Measurements from ENCODE around the gene GADD45G.
A peak's percentile ranks its signal among the peaks of the same experiment; 100 is the strongest.

GADD45G gene

DNA sequence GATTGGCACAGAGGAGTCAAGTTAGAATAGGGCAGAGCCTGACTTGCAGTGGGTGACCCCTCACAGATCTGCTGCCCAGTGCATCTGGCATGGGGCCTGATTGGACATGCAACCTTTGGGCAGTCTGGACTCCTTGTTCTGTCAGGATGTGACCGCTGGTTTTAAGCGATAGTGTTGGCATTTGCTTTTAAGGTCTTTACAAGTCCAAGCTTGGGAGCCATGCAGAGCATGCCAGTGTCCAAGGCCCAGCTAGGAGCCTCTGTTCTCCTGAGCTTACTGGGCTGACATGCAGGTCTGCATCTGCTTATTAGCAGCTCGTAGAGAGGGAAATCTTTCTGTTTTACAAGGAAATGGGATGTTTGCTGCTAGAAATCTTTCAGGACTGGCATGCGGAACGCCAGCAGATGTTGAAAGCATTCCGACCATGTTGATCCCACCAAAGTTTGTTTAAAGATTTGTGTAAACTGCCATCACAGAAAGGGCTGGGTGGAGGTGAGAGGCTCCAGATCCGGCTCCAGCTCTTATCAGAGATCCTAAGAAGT is 27.5 kb downstream of the GADD45G start:
- no peak for DNase-seq

DNA sequence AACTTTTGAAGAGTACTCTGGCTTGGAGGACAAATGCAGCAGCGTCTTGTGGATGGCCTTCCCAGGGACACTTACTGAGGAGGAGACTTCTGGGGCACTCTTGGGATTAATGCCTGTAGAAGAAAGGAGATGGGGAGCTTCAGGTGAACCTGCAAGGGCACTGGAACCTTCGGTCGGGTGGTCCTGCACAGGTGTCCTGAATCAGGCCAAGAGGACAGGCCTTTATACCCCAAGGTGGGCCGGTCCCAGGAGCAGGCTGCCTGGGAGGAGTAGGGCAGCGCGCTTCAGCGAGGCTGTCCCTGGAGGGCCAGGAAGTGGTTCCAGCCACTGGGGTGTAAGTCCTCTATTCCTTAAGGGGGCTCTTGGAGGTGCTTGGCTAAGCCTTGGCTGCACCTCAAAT is 27.9 kb downstream of the GADD45G start:
- no peak for DNase-seq

DNA sequence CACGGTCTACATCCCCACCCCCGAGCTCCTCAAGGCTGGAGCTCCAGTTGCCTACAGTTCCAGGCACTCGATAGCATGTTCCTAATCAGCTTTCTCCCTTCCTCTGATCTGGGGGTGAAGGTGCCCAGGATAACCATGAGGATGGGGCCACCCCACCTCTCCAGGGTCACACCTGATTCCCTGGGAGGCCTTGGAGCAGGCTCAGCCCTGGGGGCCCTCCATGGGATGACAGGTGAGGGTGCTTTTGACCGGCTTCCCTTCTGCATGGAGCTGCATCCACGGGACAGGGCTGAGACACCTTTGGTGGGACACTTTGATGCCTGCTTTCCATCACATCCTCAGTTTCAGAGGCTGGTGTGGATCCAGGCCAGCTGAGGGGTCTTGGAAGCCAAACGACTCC is 28.6 kb downstream of the GADD45G start:
- no peak for DNase-seq

DNA sequence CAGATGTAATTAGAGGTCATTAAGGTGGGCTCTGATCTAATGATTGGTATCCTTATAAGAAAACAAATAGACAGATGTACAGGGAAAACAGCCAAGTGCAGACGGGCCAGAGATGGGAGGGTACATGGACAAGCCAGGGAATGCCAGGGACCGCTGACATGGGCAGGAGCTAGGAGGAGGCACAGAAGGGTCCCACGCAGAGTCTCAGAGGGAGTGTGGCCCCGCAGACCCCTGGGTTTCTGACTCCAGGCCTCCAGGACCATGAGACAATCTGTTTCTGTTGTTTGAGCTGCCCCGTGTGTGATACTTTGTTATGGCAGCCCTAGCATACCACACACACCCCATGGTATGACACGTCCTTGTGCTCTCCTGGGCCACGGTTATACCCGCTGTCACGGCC is 29.1 kb downstream of the GADD45G start:
- no peak for DNase-seq

DNA sequence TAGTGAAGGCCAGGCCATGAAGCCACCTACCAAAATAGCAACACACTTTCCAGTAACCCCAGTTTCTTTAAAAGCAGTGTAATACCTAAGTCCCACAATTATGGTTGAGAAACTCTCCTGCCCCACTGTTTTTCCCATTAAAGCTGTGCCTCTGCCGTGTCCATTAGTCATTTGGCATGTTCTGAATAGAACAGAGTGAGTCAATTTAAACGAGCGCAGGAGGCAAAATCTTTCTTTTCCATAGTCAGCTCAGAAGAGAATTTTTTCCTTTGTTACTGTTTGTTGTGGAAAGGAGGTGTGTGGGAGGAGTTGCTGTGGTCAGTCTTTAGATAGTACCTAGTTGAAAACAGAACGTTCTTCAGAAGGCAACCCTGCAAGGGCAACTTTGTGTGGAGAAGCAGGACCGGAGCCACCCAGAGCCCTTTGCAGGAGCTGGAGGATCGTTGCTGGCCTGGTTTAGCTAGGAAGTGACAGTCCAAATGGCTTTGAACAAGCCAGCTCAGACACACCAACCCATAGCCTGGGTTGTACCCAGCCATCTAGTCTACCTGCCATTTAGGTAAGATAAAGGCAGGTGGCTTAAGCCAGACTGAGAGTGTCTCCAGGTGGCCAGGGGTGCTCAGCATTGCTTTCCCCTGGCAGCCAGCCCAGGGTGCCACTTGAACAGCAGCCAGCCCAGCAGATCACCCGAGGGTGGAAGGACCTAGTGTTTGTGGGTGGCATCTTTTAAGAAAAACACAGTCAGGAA is 30.4 kb downstream of the GADD45G start:
- DNase-seq, result no peak

DNA sequence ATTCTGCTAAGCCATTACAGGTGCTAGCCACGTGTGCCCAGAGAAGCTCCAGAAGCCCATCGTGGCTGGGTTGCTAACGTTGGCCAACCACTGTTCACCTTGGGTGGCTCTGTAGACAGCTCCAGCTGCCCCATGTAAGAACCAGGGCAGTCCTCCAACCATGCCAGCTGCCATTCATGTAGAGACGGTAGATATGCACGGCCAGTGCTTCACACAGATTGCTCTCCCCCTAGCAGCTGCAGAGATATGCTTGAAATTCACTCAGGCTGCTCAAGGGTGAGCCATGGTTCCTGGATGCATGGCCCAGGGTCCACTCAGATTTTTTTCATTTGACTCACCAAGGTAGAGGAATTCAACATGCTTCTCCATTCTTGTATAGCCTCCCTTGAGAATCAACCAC is 31.0 kb downstream of the GADD45G start:
- DNase-seq, result peak; percentile 62

DNA sequence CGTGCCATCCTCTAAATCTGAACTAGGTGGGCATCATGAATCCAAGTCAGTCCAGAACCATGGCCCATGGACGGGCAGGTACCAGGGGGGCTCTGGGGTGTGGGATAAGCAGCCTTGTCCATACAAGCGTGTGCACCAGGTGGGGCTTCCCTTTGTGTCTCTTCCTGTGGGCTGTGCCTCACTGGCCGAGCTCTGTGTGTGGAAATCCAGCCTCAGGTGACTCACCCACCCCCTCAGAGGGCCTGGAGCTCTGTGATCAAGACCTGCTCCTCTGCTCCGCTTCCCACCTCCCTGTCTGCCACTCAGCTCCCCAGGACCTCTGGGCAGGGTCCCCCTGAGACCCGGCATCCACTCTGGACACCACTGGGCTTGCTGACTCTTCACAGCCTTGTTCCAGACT is 33.0 kb downstream of the GADD45G start:
- no peak for DNase-seq

DNA sequence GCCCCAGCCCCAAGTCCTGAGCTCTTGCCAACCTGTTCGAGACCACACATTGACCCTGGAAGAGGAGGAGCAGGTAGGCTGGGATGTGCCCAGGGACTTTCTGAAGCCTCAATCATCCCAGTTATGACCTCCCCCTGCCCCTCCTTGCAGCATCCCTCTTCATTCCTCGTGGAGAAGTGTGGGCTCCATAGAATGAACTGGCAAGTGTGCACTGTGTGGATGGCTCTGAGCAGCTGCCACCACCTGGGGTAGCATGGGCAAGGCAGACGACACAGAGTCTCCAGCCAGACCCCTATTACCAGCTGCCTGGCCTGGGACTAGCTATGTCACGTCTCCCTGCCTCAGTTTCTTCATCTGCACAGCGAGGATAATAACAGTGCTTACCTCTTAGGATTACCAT is 33.5 kb downstream of the GADD45G start:
- no peak for DNase-seq

DNA sequence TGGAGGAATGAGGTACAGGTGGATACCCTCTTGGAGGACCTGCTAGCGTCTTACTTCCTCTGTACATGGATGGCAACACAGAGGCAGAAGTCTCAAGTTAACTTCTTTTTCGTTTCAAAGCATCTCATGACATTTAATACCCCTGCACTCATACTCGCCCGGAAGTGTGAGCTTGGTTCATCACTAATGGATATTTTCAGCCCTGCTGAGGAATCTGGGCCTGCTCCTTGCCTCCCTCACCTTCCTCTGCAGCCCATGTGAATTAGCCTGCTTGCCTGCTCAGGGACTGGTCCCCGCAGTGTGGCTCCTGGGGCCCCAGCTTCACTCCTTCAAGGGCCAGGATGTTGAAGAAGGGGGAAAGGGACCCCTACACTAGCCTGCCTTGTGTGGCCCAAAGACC is 34.1 kb downstream of the GADD45G start:
- no peak for DNase-seq

DNA sequence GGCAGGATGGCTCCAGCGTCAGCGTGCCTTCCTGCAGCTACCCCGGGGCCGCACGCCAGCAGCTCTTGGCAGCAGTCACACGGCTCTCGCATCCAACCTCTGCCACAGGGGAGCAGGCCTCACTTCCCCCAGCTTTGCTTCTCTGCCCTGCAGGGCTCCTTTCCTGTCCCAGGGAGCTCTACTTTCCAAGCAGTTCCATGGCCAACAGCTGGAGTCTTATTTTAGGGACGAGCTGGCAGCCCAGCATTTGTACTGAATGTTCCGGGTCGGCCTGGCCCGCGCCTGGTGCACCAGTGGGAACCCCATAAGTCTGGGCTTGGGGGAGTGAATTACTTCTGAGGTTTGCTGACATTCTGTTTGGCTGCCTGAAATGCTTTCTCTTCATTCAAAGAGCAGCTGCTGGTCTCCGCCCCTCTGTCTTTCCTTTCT is 34.6 kb downstream of the GADD45G start:
- DNase-seq, result peak; percentile 28

DNA sequence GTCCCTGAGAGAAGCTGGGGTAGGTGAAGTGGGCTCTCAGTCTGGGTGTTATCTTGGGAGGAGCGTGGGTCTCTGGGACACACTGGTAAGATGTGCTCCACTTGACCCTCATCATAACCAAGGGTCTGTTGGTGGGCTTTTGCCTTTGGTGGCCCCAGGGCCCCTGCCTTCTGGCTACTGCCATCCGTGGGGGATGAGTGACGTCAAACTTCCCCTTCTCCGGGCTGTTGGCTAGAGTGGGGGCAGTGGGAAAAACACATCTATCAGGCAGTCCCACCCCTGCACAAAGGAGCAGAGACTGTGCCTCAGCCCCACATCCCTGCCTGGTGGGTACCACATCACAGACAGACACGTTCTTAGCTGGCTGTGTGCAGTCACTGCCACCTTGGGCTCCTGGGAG is 35.1 kb downstream of the GADD45G start:
- no peak for DNase-seq

DNA sequence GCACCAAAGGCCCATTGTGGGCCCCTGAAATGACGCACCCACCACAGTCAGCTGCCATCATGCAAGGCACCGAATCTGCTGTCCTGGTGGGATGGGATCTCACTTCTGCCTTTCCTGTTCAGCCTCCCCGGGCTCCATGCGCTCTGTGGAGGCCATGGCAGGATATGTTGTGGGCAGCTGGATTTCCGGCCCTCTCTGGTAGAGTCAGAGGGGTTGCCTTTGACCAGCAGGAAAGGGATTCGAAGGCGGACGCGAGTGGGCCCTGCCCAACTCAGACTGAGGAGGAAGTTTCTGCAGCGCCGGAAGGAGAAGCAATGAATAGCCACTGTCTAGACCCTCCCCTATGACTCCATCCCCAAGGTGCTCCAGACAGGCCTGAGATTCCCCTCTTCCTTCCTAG is 35.5 kb downstream of the GADD45G start:
- DNase-seq, result no peak

DNA sequence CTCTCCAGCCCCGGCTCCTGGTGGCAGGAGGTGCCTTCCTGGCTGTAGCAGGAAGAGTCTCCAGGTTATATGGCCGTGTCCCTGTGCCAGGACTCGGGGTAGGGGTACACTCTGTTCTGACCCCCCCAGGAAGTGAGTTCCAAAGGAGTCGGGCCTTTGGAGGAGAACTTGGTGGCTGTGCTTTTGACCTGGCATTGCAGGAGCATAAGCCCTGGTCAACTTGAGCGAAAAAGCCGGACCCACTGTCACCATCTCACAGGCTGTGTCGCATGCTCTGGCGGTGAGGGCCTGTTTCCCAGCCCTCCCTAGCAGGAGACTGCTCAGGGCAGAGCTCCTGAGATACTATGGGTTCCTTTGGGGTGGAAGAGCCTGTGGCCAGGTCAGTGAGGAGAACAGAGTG is 36.0 kb downstream of the GADD45G start:
- DNase-seq, result no peak

DNA sequence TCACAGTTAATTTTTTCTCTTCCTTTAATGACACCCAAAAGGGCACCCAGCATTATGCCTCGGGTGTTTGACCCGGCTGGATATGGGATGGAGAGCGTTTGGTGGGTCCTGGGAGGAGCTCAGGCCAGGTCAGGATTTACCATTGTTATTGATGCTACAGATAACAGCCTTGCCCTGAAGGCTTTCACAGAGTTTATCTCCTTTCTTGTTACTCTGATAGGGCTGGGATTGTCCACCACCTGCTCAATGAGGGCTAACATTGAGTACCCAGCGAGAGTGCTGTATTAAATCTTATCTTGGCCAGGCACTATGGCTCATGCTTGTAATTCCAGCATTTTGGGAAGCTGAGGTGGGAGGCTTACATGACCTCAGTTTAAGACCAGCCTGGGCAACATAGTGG is 37.2 kb downstream of the GADD45G start:
- no peak for DNase-seq

DNA sequence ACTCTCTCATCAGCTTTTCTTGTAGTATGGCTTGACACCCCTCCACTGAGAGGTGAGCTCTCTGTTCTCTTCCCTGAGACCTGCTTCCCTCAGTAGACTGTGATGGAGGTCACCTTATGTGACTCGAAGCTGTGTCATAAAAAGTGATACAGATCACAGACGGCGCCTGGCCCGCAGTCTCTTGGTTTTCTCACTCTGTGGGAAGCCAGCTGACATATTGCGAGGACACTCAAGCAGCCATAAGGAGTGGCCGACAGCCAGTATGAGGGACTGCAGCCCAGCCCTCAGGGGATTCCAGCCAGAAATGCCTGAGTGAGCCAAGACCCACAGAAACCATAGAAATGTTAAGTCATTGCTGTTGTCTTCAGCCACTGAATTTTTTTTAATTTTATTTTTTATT is 38.0 kb downstream of the GADD45G start:
- DNase-seq, result no peak

DNA sequence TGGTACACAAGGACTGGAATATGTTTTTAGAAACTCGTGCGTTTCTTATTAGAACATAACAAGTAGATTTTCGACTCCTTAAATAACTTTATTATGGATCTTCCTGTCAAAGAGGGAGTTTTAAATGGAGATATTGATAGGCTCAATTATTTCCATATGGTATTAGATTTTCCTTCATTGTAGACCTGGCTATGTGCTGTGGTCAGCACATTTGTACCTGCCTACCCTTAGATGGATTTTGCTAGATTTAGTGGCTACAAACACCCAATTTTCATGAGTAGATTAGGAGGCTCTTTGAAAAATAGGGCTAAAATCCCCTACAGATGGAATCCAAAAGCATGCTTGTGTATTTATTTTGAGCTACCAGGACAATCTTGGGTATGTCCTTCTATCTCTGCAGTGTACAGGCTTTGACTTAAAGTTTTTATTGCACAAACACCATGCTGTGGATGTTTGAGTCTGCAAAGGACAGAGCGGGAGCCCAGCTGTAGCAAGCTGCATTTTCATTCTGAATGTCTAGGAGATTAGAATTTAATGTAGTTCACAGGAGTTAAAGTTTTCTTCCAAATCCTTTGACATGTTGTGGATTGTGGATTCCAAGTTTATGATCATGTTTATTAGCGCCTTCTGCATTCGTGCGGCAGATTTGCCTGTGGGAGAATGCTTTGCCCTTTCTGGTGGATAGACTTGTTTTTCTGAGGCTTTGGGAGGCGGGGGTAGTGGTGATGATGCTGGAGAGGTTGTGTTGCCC is 41.6 kb downstream of the GADD45G start:
- DNase-seq, result no peak

DNA sequence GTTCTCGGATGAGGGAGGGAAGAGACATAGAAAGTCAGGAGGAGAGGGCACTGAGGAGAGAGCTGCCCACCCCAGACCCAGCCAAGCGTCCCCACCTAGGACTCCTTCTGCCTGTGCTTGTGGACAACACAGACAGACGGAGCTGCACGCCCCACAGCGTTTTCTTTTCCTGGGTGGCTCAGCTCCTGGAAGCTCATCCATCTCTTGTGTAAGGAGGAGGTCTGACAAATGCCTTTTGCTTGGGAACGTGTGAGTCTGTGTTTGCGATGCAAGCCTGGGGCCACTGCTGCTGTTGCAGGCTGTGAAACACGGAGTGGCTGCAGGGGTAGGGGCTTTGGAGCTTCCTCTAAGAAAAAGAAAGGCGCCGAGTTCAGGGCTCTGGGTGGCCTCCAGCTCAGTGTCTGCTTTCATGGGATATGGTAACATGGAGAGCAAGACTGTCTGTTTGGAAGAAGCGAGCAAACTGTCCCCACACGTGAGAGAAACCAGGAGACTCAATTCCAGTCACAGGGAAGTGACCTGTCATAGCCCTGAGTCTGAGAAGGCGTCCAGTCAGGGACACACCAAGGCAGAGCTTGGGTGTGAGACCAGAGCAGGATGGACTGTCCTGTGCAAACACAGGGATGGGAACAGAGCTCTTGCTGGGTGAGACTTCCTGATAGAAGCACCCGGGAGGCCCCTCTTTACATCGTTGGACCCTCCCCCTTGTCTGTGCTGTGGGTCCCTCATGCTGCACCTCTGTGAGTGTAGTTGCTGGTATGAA is 42.7 kb downstream of the GADD45G start:
- DNase-seq, result no peak

DNA sequence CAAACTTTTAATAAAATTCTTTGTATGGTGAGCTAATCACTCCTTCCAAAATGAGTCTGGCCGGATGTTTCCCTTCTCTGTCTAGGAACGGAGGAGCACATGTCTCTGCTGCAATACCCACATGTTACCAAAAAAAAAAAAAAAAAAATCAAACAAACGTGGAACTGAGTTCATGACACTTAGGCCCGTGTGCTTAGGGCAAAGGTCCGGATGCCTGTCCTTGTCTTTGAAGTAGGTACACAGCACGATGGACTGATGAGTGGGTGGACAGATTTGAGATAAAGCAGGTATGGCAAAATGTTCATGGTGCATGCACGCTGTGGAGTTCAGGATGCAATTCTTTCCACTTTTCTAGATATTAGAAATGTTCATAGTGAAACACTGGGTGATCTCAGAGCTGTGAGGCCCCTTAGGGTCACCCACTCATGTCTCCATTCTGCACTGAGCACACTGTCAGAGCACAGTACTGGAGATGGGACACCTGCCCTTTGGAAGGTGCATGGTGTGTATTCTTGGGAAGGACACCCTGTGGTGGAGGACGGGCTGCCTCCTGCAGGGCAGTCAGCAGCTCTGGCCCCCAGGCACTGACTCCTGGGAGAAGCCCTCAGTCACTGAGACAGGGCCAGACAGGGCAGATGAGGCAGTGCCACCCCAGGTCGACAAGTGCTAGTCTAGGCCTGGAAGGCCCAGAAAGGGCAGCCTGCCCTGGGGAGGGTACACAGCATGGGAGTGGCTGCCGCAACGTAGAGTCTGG is 43.6 kb downstream of the GADD45G start:
- no peak for DNase-seq

DNA sequence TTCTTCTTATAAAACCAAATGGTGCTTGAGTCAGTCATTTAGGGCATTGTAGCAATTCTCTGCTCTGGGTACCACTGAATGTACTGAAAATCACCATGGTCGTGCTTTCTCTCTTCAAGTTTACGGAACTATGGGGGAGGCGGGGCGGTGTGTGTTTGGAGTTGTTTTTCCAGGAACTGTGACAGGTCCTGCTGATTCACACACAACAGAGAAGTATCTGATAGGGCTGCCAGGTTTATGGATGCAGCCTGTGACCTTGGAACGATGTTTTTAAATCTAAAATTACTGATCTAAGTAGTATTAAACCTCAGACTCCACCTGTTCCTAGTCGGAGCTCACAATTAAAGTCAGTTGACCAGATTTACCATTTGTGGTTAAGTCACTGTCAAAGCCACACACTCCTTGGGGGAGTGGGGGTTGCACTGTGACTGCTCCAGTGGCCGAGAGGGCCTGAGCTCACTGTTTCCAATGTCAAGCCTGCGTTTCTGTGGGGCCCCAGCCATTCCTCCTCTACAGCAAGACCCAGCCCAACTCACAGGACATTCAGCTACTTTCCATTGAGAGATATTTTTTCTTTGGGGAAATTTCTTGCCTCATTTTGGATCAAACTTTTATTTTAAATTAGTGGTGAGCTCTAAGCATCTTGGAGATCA is 44.4 kb downstream of the GADD45G start:
- DNase-seq, result no peak

DNA sequence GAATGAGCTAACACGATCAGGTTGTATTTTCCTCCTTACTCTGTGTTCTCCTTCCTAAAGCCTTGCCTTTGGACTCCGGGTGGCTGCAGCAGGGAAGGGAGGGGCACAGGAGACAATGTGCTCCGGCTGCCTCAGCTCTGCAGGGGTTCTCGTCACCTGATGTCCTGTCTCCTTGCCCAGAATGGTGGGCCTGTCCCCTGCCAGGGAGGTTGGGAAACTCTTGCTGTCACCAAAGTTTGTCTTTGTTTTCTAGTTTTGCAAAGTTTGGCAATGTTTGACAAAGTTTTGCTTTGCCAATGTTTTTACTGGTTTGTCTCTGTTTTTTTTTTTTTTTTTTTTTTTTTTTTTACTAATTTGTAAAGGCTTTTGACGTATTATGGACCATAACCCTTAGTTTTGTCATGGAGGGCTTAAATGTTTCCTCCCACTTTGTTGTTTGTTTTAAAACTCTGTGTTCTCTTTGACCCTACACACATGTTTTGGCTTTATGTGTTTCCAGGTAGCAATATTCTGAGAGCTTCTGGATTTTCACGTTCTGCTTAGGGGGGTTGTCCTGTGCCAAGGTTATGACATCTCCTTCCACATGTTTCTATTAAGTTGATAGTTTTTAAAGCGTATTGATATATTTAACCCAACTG is 49.3 kb downstream of the GADD45G start:
- DNase-seq, result no peak

DNA sequence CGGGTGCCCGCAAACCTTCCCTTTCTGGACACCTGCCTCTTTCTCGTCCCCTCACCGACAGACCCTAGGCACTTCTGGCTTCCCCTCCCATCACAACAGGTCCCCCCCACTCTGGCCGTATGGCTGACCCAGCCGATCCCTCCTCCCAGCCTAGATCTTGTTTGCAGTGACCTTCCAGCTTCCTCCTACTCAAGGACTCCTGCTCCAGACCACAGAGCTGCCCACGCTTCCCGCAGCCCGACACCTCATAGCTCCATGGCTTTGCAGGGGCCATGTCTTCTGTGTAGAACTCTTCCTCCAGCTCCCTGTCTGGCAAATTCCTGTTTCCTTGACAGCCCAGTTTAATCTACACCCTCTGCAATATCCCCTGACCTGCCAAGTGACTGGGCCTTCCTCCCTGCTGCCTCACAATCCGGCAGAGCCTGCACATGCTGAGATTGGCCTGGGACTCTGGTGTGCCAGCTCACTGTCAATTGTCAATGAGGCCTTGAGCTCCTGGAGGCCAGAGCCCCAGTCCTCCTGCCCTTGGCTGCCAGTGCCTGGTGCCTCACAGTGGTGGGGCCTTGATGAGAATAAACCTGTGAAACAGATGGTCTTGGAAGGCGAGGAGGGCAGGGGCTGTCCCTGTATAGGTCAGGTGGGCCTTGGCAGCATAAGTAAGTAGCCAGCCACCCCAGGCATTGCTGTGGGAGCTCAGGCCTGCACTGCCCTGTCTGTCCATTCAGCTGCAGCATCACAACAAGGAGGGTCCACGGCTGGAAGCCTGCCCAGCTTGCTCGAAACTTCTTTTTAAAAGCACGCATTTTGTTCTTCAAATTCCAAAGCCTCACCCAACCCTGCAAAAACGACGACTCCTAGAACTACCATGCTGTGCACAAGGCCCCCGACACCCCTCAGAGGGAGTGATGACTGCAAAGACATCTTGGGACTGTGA is 50.5 kb downstream of the GADD45G start:
- no peak for DNase-seq

Data from NCI-H1694 (cell line).